ENCODE data around the gene CES3.

Gene CES3

DNA sequence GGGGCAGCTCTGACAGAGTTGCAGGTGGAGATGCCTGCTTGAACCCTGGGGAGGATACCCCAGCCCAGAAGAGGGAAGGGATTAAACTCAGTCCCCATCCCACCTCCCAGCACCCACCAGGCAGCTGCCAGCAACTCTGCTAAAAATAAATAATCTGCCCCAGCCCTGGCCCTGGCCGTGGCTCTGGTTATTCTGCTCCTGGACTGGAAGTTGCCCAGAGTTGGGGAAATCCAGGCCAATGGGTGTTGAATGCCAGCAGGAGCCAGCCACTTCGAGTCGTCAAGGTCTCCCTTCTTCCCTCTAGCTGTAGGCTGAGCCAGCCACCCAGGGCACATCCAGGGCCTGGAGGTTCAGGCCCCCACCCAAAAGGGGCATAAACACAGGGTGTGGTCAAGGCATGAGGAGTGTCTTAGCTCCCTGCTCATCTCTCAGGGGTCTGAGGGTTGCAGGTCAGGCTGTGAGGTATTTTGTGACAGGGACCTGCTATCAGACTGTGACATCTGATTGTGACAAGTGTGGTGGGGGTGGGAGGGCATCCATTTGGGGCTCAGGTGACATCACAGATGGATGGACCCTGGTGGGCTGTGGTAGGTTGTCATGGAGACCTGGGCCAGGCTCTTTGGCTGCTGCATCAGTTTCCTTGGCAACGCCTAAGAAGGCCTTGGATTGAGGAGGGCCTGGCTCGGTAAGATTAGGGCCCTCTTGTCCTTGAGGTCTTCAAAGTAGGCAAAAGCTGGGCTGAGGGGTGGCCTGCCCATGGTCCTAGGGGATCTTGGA, 34.7 kb upstream of the CES3 start:
- DNase-seq = peak in 25 of 51 donors; percentile 15 to 69 (median 37)

- DNase-seq = peak in 6 of 51 donors; percentile 7 to 43 (median 29)
Measured at GRCh38 chr16:66926961-66927436, 34.1 kb upstream of the CES3 start.

DNA sequence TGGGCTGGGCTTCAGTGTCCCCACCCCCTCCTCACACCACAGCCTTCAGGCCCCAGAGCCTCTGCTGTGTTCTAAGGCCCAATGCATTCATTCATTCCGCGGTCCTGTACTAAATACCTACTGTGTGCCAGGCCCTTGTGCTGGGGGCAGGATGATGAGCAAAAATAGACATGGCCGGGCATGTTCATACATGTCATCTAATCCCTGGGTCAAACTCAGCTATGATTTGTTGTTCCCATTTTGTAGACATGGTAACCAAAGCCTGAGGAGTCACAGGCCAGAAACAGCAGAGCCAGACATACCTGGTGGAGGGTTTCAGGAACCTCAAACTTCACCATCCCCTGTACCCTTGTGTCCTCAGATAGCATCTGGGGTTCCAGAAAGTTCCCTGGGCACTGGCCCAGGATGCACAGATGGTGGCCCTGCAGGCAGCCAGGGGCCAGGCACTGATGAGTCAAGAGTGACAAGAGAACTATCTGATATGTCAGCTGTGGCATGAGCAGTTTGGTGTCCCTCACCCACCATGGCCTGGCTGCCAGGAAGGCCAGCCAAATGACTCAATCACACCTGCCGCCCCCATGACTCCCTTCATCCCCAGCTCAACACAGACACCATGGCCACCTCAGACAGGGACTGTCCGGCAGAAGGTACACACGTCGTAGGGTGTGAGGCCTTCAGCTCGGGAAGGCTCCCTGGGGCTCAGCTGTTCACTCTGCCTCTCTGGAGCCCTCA, 33.0 kb upstream of the CES3 start:
- DNase-seq = peak in 2 of 51 donors; percentile 5 to 18

GRCh38 chr16:66928702-66929388, 32.2 kb upstream of the CES3 start:
- peak in 3 of 51 donors; percentile 14 to 24 (median 20) for DNase-seq

GRCh38 chr16:66930189-66930588, 30.9 kb upstream of the CES3 start:
- DNase-seq = no peak

DNA sequence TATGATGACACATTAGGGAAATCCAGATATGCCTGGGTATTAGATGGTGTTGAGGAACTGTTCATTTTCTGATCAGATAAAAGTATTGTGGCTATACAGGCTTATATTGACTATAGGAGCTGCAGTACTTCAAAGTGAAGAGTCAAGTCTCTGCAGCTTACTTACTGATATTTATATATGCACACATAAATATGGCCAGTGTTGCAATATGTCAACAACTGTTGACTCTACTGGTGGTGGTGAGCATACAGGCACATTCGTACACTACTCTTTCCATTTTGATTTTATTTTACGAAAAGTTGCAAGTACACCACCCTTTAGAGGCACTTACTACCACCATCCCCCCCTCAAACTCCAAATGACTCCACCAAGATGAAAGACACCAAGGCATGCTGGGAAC, 29.4 kb upstream of the CES3 start:
- no peak for DNase-seq

- DNase-seq = no peak
Measured at GRCh38 chr16:66932076-66932475, 29.0 kb upstream of the CES3 start.

DNA sequence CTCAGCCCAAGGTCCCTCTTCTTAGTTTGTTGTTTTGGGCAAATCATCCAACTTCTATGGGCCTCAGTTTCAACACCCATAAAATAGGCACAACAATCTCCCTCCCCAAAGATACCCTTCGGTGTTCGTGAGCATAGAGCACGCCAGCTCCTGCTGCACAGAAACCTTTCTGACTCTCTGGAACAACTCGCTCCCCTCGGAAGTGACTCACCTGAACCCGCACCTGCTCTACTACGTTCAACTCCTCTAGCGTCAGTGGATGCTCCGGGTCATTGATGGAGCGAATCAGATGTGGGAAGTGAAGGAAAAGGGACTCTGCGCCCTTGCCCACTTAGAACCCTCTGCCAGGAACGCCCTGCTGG, 27.3 kb upstream of the CES3 start:
- DNase-seq = peak in 2 of 51 donors; percentile 33 to 47

DNA sequence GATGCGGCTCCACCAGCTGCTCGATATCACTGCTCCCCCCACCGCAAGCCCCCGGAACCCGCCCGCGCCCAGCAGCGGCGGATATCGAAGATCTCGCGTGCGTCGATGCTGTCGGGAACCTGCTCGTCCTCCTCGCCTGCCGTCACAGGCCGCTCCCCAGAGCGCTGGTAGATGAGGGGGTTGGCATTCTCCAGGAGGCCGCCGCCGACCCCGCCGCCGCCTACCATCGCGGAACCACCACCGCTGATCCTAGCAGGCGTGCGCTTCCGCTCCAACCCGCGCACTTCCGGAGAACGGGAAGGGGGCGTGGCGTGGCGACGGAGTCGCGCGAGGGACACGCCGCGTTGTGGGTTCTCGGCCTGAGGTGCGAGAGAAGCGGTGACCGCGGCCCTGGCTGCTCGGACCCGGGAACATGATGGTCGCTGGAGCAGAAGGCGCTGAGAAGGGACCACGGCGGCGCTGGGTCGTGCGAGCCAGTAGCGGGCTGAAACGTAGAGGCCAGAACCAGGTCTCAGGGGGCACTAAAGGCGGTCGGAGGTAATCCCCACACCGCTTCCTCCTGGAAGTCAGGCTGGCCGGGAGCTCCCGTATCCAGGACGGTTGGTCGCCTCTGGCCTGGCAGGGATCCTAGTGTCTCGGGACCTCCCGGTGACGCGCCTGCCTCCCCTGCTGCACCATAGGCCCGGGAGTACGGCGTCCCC, 26.8 kb upstream of the CES3 start, which contains the start of gene CIAO2B:
Gene CIAO2B (minus strand): TSS at position 265 of the 701 bp plus-strand sequence. CDS start 38 bp downstream, at position 227.
- peak; percentile 34 to 92 (median 80) for DNase-seq

DNA sequence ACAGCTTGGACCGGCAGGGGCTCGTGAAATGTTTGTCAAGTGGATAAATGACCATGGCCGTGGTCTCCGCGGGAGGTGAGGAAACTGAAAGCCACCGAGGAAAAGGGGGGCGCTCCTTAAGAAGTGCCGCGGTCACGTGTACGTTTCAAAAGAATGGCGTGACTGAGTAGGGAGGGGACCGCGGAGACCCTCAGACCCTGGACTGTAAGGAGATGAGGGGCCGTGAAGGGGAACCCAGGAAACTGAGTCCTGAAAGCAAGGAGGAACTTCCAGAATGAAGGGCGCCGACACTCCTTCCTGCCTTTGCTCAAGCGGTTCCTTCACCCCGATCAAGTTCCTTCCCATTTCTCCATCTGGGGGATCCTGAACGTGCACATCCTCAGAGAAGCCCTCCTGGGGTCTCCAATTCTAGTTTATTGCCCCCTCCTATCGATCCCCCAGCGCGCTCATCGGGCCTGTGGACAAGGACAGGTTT, 26.2 kb upstream of the CES3 start:
- DNase-seq = peak in 3 of 51 donors; percentile 37 to 49 (median 46)

GRCh38 chr16:66935314-66936011, 25.6 kb upstream of the CES3 start, which contains the start of gene CES2:
CES2 (plus strand) TSS chr16:66935516; CDS start chr16:66935636, 120 bp downstream.
- DNase-seq = peak in 10 of 51 donors; percentile 12 to 46 (median 26)

DNA sequence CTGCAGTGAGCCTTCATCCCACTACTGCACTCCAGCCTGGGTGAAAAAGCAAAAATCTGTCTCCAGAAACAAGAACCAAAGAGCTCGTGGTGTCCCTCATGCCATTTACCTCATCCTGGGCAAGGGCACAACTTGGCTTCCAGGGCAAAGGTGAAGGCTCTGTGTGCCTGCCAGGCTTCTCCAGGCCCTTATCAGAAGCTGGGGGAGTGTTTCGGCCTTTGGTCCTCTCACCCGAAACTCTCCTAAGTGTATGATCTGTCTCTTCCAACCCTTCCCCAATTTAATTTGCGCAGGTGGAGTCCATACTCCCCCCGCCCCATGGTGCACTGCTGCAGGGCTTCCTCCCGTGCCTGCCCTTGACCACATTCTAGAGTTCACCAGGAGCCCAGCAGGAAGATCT, 24.6 kb upstream of the CES3 start:
- no peak for DNase-seq

DNA sequence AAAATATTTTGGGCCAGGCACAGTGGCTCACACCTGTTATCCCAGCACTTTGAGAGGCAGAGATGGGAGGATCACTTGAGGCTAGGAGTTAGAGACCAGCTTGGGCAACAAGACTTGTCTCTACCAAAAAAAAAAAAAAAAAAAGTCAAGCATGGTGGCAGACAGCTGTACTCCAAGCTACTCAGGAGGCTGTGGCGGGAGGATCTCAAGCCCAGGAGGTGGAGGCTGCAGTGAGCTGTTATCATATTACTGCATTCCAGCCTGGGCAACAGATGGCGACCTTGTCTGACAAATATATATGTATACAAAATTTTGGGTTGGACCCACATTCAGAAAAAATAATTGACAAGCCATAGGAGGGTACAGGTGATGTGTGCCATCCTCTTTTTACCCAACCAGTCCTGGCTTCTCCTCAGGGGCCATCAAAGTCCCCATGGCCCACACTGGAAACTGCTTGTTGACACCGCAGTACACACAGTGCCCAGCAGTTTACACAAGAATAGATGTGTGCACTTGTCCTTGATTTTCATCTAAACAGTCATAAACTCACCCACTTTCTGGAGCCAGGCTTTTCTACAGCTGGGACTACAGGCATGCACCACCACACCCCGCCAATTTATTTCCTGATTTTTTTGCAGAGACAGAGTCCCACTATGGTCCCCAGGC, 24.0 kb upstream of the CES3 start:
- no peak for DNase-seq

- DNase-seq = no peak
Measured at GRCh38 chr16:66937725-66938337, 23.2 kb upstream of the CES3 start.

DNA sequence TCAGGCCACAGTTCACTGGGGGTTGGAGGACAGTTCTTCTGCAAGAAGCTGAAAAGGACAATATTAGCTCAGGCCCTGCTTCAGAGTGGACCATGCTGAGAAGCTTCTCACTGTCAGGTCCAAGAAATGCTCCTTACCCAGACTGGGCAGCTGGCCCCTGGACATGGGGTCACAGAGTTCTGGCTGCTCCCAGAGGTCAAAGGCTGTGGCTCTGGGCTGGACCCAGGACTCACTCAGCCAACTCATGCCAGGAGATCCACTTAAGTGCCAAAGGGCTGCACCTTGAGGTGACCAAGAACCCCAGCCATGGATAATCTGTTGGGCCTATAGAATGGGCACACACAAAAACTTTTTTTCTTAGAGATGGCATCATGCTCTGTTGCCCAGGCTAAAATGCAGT, 21.7 kb upstream of the CES3 start:
- no peak for DNase-seq

DNA sequence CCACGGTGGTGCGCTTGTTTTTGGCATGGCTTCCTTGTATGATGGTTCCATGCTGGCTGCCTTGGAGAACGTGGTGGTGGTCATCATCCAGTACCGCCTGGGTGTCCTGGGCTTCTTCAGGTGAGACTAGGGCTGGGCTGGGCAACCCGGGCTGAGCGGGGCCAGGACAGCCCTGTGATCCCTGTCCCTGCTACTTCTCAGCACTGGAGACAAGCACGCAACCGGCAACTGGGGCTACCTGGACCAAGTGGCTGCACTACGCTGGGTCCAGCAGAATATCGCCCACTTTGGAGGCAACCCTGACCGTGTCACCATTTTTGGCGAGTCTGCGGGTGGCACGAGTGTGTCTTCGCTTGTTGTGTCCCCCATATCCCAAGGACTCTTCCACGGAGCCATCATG, 20.8 kb upstream of the CES3 start:
- DNase-seq = no peak

- no peak for DNase-seq
Measured at GRCh38 chr16:66942981-66943380, 18.1 kb upstream of the CES3 start.

GRCh38 chr16:66943426-66944053, 17.5 kb upstream of the CES3 start:
- no peak for DNase-seq

- no peak for DNase-seq
Measured at GRCh38 chr16:66944054-66944441, 17.0 kb upstream of the CES3 start.

Measured in hypothalamus (tissue), 51 donors.